HG03196 (cell line): ENCODE results near the gene ANKRD30B.
"Not testable (repeated sequence)": the region's sequence is repeated elsewhere in the genome, so short reads cannot be mapped to it uniquely, and the experiment has no call there.

Experiments used
- ATAC-seq: cut with Tn5 transposase; IDR thresholded peaks from one replicate; pipeline ENCODE4 v1.9.1; 2021; ENCODE audit not compliant: unreplicated experiment

Gene ANKRD30B

GRCh38 chr18:14747513-14748474, at the start of gene ANKRD30B:
ANKRD30B (plus strand) TSS chr18:14748172; CDS start chr18:14748420, 248 bp downstream.
- ATAC-seq, result no peak

DNA sequence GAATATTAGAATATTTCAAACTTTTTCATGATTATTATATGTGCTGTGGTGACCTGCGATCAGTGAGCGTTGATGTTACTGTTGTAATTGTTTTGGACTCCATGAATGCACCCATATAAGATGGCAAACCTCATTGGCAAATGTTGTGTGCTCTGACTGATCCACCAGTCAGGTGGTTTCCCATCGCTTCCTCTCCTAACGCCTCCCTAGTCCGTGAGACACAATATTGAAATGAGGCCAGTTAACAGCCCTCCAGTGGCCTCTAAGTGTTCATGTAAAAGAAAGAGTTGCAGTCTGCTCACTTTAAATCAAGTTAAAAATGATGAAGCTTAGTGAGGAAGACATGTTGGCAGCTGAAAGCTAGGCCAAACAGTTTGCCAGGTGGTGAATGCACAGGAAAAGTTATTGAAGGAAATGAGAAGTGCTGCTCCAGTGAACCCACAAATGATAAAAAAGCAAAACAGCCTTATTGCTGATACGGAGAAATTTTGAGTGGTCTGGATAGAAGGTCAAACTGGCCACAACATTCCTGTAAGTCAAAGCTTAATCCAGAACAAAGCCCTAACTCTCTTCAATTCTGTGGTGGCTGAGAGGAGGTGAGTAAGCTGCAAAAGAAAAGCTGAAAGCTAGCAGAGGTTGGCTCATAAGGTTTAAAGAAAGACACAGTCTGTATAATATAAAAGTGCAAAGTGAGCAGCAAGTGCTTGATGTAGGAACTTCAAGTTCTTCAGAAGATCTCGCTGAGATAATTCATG, 46.5 kb upstream of the ANKRD30B start:
- ATAC-seq, result not testable (repeated sequence)

DNA sequence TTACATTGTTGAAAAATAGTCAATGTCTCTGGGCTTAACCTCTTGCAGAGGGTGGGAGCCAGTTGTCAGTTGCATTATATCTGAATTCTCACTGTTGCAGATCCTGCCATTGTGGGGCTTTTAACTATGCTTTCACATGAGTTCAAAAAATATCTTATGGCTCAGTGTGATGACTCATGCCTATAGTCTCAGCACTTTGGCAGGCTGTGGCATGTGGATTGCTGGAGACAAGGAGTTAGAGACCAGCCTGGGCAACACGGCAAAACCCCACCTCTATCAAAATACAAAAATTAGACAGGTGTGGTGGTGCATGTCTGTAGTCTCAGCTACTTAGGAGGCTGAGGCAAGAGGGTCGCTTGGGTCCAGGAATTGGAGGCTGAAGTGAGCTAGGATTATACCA, 38.2 kb upstream of the ANKRD30B start:
- ATAC-seq, result not testable (repeated sequence)

- not testable (repeated sequence) for ATAC-seq
Observed at GRCh38 chr18:14721569-14721968, 26.4 kb upstream of the ANKRD30B start.

DNA sequence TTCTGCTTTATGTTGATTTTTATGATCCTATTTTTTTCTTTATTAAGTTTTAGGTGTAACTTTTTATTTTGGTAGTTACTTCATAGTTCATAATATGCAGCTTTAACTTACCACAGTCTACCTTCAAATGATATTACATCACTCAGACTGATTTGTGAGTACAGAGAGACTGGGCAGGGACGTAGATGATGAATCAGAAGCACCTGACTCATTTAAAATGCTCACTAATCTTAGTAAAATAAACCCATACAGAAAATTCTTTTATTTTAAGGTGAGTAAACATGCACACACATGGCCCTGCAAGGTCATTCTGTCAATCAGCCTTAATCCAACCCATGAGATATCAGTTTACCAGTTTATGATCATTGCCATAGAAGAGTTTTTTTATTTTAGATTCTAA, 8.9 kb upstream of the ANKRD30B start:
- not testable (repeated sequence) for ATAC-seq

DNA sequence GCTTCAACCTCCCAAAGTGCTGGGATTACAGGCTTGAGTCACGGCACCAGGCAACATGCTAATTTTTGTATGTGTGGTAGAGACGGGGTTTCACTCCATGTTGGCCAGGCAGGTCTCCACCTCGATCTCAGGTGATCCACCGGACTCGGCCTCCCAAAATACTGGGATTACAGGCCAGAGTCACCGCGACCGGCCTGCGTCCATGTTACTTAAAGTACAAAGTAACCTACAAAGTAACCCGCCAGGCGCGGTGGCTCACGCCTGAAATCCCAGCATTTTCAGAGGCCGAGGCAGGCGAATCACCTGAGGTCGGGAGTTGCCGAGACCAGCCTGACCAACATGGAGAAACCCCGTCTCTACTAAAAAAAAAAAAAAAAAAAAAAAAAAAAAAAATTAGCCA, 1.1 kb upstream of the ANKRD30B start:
- no peak for ATAC-seq

- ATAC-seq, result no peak
Observed at GRCh38 chr18:14748496-14748895, 524 bp downstream of the ANKRD30B start.

DNA sequence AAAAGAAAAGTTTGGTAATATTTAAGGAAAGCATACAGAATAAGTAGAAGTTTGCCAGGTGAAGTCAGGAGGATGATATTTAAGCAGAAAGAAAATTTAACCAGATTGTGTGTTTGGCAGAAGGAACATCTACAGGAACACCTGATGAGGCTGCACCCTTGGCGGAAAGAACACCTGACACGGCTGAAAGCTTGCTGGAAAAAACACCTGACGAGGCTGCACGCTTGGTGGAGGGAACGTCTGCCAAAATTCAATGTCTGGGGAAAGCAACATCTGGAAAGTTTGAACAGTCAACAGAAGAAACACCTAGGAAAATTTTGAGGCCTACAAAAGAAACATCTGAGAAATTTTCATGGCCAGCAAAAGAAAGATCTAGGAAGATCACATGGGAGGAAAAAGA, 15.6 kb downstream of the ANKRD30B start:
- not testable (repeated sequence) for ATAC-seq

- no peak for ATAC-seq
Observed at GRCh38 chr18:14767474-14767873, 19.5 kb downstream of the ANKRD30B start.

- no peak for ATAC-seq
Observed at GRCh38 chr18:14768241-14768640, 20.3 kb downstream of the ANKRD30B start.

GRCh38 chr18:14769381-14769780, 21.4 kb downstream of the ANKRD30B start:
- ATAC-seq, result no peak

GRCh38 chr18:14776801-14777200, 28.8 kb downstream of the ANKRD30B start:
- no peak for ATAC-seq

DNA sequence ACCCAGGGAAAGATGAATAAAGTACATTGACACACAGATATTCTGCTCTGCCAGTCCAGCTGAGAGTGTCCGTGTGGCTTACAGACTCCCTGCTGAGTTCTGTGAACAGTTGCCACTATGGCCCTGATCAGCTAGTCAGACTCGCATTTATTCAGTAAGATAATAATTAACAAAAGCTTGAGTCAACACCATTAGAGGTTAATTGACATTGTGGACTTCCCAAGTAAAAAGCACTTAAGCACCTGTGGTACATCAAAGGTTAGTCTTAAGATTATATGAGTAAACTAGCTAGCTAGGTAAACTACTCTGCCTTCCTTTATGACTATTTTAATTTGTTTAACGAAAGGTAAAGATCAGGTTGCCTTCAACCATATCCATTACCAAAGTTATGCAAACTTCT, 33.7 kb downstream of the ANKRD30B start:
- no peak for ATAC-seq

DNA sequence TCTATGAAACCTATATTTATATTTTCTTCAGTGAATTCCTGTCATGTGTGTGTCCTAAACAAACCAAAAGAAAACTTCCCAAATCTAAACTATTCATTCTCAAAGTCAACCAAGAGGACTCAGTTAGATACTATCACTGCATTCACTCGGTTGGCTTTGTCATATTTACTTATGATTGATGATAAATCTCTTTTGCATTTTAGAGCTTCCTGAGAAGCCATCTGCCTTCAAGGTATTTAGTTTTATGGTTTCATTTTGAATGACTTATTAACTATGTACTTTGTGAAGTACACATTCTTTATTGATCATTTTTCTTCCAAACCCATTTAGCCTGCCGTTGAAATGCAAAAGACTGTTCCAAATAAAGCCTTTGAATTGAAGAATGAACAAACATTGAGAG, 36.2 kb downstream of the ANKRD30B start:
- no peak for ATAC-seq

DNA sequence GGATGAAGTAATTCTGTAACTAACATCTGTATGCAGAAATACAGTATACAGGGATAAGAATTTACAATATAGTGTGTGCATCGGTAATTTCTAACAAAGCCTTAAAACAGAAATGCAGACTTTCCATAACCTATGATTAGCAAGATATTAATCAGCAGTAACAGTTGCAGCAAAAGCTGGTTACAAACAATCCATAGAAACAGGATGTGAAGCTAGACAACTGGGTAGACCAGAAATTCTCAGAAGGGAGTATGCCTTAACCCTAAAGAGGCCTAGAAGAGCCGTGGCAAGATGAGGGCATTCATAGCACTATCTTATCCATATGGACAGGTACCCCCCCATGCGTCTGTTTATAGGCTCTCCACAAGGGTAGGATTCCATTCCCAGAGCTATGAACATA, 48.9 kb downstream of the ANKRD30B start:
- ATAC-seq, result not testable (repeated sequence)

DNA sequence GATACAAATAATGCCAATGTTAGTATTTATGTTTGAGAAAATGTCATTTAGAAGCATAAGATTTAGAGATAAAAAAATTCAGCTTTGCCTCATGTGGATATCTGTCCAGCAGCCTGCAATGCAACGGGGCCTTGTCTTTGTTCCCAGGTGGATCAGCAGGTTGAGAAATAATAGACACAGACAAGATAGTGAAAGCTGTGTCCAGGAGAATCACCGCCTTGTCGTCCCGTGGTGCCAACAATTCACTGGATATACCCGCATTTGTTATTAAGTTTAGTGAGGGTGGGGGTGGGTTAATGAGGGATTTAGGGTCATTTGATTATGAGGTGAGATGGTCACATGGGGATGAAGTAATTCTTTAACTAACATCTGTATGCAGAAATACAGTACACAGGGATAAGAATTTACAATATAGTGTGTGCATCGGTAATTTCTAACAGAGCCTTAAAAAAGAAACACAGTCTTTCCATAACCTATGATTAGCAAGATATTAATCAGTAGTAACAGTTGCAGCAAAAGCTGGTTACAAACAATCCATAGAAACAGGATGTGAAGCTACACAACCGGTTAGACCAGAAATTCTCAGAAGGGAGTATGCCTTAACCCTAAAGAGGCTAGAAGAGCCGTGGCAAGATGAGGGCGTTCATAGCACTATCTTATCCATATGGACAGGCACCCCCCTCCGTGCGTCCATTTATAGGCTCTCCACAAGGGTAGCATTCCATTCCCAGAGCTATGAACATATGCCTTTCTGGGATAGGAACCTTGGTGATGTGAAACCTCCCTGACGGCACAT, 50.2 kb downstream of the ANKRD30B start:
- ATAC-seq, result not testable (repeated sequence)

DNA sequence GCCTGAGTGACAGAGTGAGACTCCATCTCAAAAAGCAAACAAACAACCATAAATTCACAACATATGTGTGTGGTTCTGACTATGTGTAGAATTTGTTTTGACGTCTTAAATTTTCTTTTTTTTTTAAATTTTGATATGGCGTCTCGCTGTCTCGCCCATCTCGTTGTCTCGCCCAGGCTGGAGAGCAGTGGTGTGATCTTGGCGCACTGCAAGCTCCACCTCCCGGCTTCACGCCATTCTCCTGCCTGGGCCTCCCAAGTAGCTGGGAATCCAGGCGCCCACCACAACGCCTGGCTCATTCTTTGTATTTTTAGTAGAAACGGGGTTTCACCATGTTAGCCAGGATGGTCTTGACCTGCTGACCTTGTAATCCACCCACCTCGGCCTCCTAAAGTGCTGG, 63.1 kb downstream of the ANKRD30B start:
- not testable (repeated sequence) for ATAC-seq

DNA sequence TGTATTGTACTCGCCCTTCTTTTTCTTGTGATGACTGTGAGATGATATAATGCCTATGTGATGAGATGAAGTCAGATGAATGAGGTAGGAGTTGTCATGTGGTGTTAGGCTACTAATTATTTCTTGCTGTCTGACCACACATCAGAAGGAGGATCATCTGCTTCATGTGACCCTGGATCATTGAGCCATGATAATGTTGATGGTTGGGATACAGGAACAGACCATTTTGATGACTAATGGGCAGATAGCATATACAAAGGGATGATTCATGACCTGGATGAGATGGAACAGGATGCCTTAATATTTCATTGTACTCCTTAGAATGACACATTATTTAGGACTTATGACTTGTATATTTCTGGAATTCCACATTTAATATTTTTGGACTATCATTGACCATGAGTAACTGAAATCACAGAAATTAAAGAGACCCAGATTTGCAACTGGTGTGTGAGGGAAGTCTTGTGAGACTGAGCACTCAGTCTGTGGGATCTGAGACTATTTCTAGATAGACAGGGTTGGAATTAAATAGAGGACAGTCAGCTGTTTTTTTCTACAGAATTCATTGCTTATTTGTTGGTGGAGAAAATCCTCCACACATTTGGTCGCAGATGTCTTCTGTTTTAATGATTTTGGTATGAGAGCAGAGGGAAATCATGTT, 79.1 kb downstream of the ANKRD30B start:
- not testable (repeated sequence) for ATAC-seq

DNA sequence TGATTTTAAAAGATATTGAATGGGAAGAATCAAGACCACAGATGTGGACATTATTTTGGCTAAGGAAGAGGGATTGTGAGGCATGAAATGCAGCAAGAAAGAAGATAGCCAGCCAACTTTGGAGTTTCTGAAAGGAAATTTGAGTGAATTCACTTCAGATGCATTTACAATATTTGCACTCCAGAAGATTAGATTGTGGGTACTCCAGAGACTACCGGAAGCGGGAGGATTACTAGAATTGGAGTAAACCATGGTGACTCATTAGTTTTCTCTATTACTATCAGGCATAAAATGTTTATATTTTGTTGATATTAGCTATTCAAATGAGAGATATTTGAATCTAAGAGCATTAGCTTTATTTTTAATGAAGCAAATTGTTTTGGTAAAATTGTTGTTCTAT, 93.6 kb downstream of the ANKRD30B start:
- not testable (repeated sequence) for ATAC-seq

GRCh38 chr18:14851533-14851932, 103.6 kb downstream of the ANKRD30B start:
- ATAC-seq, result not testable (repeated sequence)
